B cell (primary cell): Measurements from ENCODE around the gene TSPO2.

Experiments
- EZH2 ChIP-seq: IDR thresholded peaks from 2 replicates; pipeline ENCODE4 v1.6.1; 2012; ENCODE audit warnings: borderline replicate concordance, low read depth, mild to moderate bottlenecking, moderate library complexity, low read length; ENCODE audit not compliant: insufficient read depth, poor library complexity, severe bottlenecking
- TF ChIP-seq, protein P1 (sequence below): fragments of 200-600 bp; IDR thresholded peaks from one replicate; pipeline ENCODE4 v1.8.0; 2022; ENCODE audit warnings: antibody characterized with exemption, mild to moderate bottlenecking

DNA sequence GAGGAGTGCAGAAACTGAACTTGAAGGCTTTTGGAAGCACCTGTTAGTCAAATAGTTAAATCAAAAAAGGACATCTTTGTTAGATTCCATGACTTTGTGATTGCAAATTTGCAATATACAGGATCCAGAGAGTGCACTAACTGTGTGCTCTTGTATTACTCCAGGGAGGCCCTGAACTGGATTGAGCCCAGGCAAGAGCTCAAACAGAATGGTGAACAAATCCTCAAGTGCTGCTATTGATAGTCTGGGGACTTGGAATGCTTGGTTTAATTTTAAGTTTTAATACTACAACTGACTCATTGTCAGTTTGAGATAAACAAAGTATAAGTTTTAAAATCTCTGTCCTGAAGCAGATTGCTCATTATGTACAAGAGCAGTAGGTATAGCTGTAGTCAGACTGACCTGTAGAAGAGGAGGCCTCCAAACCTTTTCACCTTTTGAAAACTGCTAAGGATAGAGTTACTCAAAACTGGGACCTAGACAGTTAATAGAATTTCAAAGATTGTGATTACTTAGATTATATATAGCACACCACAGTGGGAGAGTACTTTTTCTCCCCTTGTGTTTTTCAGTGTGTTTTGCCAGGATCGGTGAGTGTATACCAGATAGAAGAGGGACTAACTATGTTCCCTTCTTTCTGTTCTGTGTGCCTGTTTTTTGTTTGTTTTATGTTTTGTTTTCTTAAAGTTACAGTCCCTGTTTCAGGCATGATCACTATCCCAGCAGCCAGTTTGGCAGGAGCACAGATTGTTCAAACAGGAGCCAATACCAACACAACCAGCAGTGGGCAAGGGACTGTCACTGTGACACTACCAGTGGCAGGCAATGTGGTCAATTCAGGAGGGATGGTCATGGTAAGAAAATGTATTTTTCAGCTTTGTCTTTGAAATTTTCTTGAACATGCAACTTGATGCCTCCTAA is 48.8 kb downstream of the TSPO2 start:
- TF ChIP-seq EZH2: no peak
- TF ChIP-seq, protein P1, sequence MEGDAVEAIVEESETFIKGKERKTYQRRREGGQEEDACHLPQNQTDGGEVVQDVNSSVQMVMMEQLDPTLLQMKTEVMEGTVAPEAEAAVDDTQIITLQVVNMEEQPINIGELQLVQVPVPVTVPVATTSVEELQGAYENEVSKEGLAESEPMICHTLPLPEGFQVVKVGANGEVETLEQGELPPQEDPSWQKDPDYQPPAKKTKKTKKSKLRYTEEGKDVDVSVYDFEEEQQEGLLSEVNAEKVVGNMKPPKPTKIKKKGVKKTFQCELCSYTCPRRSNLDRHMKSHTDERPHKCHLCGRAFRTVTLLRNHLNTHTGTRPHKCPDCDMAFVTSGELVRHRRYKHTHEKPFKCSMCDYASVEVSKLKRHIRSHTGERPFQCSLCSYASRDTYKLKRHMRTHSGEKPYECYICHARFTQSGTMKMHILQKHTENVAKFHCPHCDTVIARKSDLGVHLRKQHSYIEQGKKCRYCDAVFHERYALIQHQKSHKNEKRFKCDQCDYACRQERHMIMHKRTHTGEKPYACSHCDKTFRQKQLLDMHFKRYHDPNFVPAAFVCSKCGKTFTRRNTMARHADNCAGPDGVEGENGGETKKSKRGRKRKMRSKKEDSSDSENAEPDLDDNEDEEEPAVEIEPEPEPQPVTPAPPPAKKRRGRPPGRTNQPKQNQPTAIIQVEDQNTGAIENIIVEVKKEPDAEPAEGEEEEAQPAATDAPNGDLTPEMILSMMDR: no peak
